Esophagus squamous epithelium (tissue), 5 donors: Measurements from ENCODE around the gene FGD6. TPM values are rescaled to one million over a fixed set of nuclear protein-coding genes. Genes with fewer than 3 reads are reported as not detected.

ENCODE experiments used
- DNase-seq: peaks from one replicate; lab custom pipeline; 2025; lab: John Stamatoyannopoulos, UW
- H3K27ac ChIP-seq, 4 donors: fragments of 200-600 bp; sonication (generic); one replicate each; pipeline ENCODE4 v1.5.1; 2016 to 2019; ENCODE audit warnings: mild to moderate bottlenecking in 1 of 4
- H3K27me3 ChIP-seq, 4 donors: fragments of 200-600 bp; sonication (generic); 1 replicate in 3 of 4; 2 replicates in 1 of 4; pipeline versions ENCODE4 v1.5.1 to v1.6.0; 2017 to 2021; ENCODE audit warnings: antibody characterized with exemption in 1 of 4
- H3K36me3 ChIP-seq, 3 donors: fragments of 200-600 bp; sonication (generic); one replicate each; pipeline ENCODE4 v1.5.1; 2016 to 2019
- H3K4me1 ChIP-seq, 3 donors: fragments of 200-600 bp; sonication (generic); one replicate each; pipeline ENCODE4 v1.5.1; 2017 to 2019
- H3K4me3 ChIP-seq, 4 donors: fragments of 200-600 bp; sonication (generic); 1 replicate in 3 of 4; 2 replicates in 1 of 4; pipeline ENCODE4 v1.5.1; 2016 to 2019; ENCODE audit warnings: mild to moderate bottlenecking in 2 of 4, moderate library complexity in 1 of 4
- H3K9me3 ChIP-seq, 3 donors: fragments of 200-600 bp; sonication (generic); one replicate each; pipeline ENCODE4 v1.5.1; 2016 to 2019
- CTCF ChIP-seq, 6 experiments: fragments of 450-650 bp in 4 of 6; fragments of 200-600 bp in 2 of 6; sonication (generic) in 2 of 6; IDR thresholded peaks; one replicate each; pipeline ENCODE4 v1.5.1; 2016 to 2019; ENCODE audit warnings: antibody characterized with exemption in 6 of 6, mild to moderate bottlenecking in 4 of 6, moderate library complexity in 4 of 6
- POLR2A ChIP-seq, 4 donors: fragments of 450-650 bp; IDR thresholded peaks; one replicate each; pipeline ENCODE4 v1.6.1; 2017; ENCODE audit warnings: antibody characterized with exemption in 4 of 4, mild to moderate bottlenecking in 4 of 4, moderate library complexity in 3 of 4
- whole genome bisulfite sequencing, 2 donors: methylation state at CpG; one replicate each; pipeline ENCODE4 v1.1.5; 2018; 5-methylcytosine and 5-hydroxymethylcytosine counted together
- intact Hi-C: fragments of 100-400 bp; cut with DNase I; formaldehyde crosslinking; loops from one replicate; pipeline ENCODE4 v1.15.0; 2022
- total RNA-seq, 4 donors: library from RNA; depleted of rRNA; stranded (reverse); fragments of >200 nt; gene quantifications; one replicate each; pipeline ENCODE4 v1.1.0, GENCODE V29; 2016
- donor health status: DM: yes; HTN: yes; CAD: no.

FGD6 gene
- total RNA-seq, 4 donors from 2014 or later = 10.0 to 19.1 (median 13.2) TPM

GRCh38 chr12:95204141-95204866 lies 13.0 kb downstream of the FGD6 start:
- intact Hi-C loops = no loop called here
- H3K27me3 ChIP-seq = no peaks in the 10 kb centered on the region
- DNase-seq = no peak
- H3K9me3 ChIP-seq = no peaks in the 10 kb centered on the region
- 28 to 41% methylated on average over 10 to 11 of the region's 11 CpGs for WGBS, 2 donors
- H3K4me3 ChIP-seq = peak overlapping the region in 1 of 4 donors; percentile 12
- peak in 1 of 6 experiments; percentile 11 for TF ChIP-seq CTCF (IDR thresholded peaks at IDR 0.05)
- peak in 1 of 4 donors; percentile 30 for TF ChIP-seq POLR2A (IDR thresholded peaks at IDR 0.05)
- H3K27ac ChIP-seq = peak overlapping the region; percentile 76 to 88 (median 82)
- H3K4me1 ChIP-seq = peaks cover 30 to 79% (median 56%) of the 10 kb centered on the region in 3 donors
- no peaks in the 10 kb centered on the region for H3K36me3 ChIP-seq

- H3K36me3 ChIP-seq = no peaks in the 10 kb centered on the region
- no peaks in the 10 kb centered on the region for H3K27me3 ChIP-seq
- H3K27ac ChIP-seq = peak overlapping the region; percentile 76 to 88 (median 82)
- H3K9me3 ChIP-seq = no peaks in the 10 kb centered on the region
- no peak overlapping the region for H3K4me3 ChIP-seq
- TF ChIP-seq CTCF (IDR thresholded peaks at IDR 0.05) (no peak), POLR2A (IDR thresholded peaks at IDR 0.05) (no peak)
- peaks cover 30 to 86% (median 56%) of the 10 kb centered on the region in 3 donors for H3K4me1 ChIP-seq
- DNase-seq = no peak
- 19 to 31% methylated on average over 1 of the region's 1 CpG for WGBS, 2 donors
- intact Hi-C loops = no loop called here
These were observed 13.7 kb downstream of the FGD6 start for GRCh38 chr12:95203487-95204030.

GRCh38 chr12:95202691-95203486 lies 14.4 kb downstream of the FGD6 start:
- Histone ChIP-seq H3K27me3 (no peaks in the 10 kb centered on the region), H3K27ac (peak overlapping the region; percentile 76 to 88 (median 82)), H3K9me3 (no peaks in the 10 kb centered on the region), H3K4me1 (peaks cover 30 to 88% (median 56%) of the 10 kb centered on the region in 3 donors), H3K36me3 (no peaks in the 10 kb centered on the region), H3K4me3 (no peak overlapping the region)
- intact Hi-C loops = no loop called here
- TF ChIP-seq CTCF (IDR thresholded peaks at IDR 0.05) (no peak), POLR2A (IDR thresholded peaks at IDR 0.05) (no peak)
- no peak for DNase-seq
- WGBS, 2 donors = 41 to 54% methylated on average over 3 of the region's 3 CpGs

GRCh38 chr12:95201056-95201670 lies 16.1 kb downstream of the FGD6 start:
- no peak for DNase-seq
- peaks cover 28 to 88% (median 52%) of the 10 kb centered on the region in 3 donors for H3K4me1 ChIP-seq
- H3K27me3 ChIP-seq = no peaks in the 10 kb centered on the region
- WGBS, 2 donors = 44 to 48% methylated on average over 4 of the region's 4 CpGs
- TF ChIP-seq POLR2A (IDR thresholded peaks at IDR 0.05) = no peak
- TF ChIP-seq CTCF (IDR thresholded peaks at IDR 0.05) = no peak
- peak overlapping the region; percentile 67 to 88 (median 76) for H3K27ac ChIP-seq
- no peaks in the 10 kb centered on the region for H3K9me3 ChIP-seq
- H3K36me3 ChIP-seq = no peaks in the 10 kb centered on the region
- peak overlapping the region in 1 of 4 donors; percentile 5 for H3K4me3 ChIP-seq
- intact Hi-C loops = no loop called here
